HEK293T (cell line): ENCODE data around the gene RAPGEF5.

ENCODE experiments used
- FOXA1 ChIP-seq: fragments of 450-650 bp; IDR thresholded peaks from 2 replicates; pipeline ENCODE4 v1.6.1; 2016; ENCODE audit warnings: mild to moderate bottlenecking
- FOXM1 ChIP-seq: fragments of 450-650 bp; IDR thresholded peaks from 2 replicates; pipeline ENCODE4 v1.6.1; 2017; ENCODE audit warnings: mild to moderate bottlenecking, borderline replicate concordance
- L3MBTL2 ChIP-seq: fragments of 450-650 bp; conservative IDR thresholded peaks from 2 replicates; pipeline ENCODE4 v1.6.1; 2016; ENCODE audit warnings: mild to moderate bottlenecking

DNA sequence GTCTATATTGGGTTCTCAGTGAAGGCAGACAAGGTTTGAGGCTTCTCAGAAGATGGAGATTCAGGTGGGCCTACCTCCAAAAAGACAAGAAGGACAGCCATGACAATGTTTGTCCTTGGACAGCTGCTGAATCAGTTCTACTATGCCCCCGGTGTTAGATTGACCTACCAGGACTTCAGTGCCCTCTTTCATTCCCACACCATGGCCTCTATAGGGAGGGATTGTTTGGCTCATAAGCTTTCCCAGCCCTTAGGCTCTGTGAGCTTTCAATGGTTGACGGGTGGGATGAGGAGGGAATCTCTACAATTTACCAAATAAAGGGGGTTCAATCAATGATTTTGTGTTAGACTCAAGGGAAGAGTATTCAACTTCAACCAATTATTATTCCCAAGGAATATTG lies 23.4 kb upstream of the RAPGEF5 start:
- no peak for TF ChIP-seq L3MBTL2
- no peak for TF ChIP-seq FOXM1
- no peak for TF ChIP-seq FOXA1
